HCT116 (cell line): ENCODE data around the gene ZFP36L2. TPM values are rescaled to one million over a fixed set of nuclear protein-coding genes. Genes with fewer than 3 reads are reported as not detected.

Source experiments
- ATAC-seq: fragments of 200-7000 bp; cut with Tn5 transposase; 2 replicates; pipeline ENCODE4 v1.9.1; 2020; ENCODE audit warnings: mild to moderate bottlenecking, moderate library complexity
- BruUV-seq: library from RNA; stranded (reverse); fragments of 400-500 nt; replicated peaks from 2 replicates; lab custom pipeline; 2021; lab: Mats Ljungman, UMichigan
- CTCF ChIA-PET: fragments of 300-600 bp; sonication (Branson Sonifier 250); formaldehyde crosslinking; loops from one replicate; lab custom pipeline; 2021; ENCODE audit warnings: antibody characterized with exemption; lab: Charles Lee
- POLR2A ChIA-PET: fragments of 300-600, 350-600 bp; sonication (Branson Sonifier 250); formaldehyde crosslinking; loops from one replicate; lab custom pipeline; 2021; ENCODE audit warnings: antibody characterized with exemption; lab: Charles Lee
- RAD21 ChIA-PET, 2 experiments: fragments of 300-600 bp; sonication (Branson Sonifier 250); formaldehyde crosslinking; loops; one replicate each; lab custom pipeline; 2023; ENCODE audit warnings: low total read pairs in 2 of 2; ENCODE audit not compliant: uncharacterized antibody in 2 of 2, unreplicated experiment in 2 of 2, low non-redundant PET in 1 of 2; lab: Charles Lee
- DNase-seq: peaks from one replicate; pipeline ENCODE4 v3.0.0-alpha.2; 2010; ENCODE audit warnings: low read depth, low spot score
- H2AFZ ChIP-seq: fragments of 200-600 bp; shearing (Covaris generic), sonication (generic); 2 replicates; pipeline ENCODE4 v1.6.1; 2017; ENCODE audit warnings: low read depth, mixed run types, mixed read lengths, antibody characterized with exemption, low read length; ENCODE audit not compliant: poor library complexity, severe bottlenecking
- H3K27ac ChIP-seq: 2 replicates; pipeline ENCODE4 v1.5.1; 2012; ENCODE audit warnings: low read depth, low read length
- H3K27me3 ChIP-seq: fragments of 200-600 bp; sonication (generic); 2 replicates; pipeline ENCODE4 v1.6.1; 2016; ENCODE audit warnings: mixed run types, low read length, mixed read lengths; ENCODE audit not compliant: insufficient read depth
- H3K36me3 ChIP-seq, 2 experiments: fragments of 200-500 bp in 1 of 2; fragments of 200-600 bp in 1 of 2; sonication (Bioruptor generic) in 1 of 2; sonication (generic) in 1 of 2; 2 replicates each; pipeline versions ENCODE4 v1.5.1 to v1.6.1; 2014 to 2016; ENCODE audit warnings: low read length in 2 of 2, inconsistent platforms in 1 of 2, mixed read lengths in 1 of 2, mixed run types in 1 of 2; ENCODE audit not compliant: insufficient read depth in 2 of 2, control insufficient read depth in 1 of 2
- H3K4me1 ChIP-seq, 2 experiments: fragments of 200-600 bp in 1 of 2; sonication (generic) in 1 of 2; 2 replicates each; pipeline versions ENCODE4 v1.5.1 to v1.6.1; 2012 to 2017; ENCODE audit warnings: low read length in 2 of 2, inconsistent platforms in 1 of 2, mild to moderate bottlenecking in 1 of 2, mixed read lengths in 1 of 2, mixed run types in 1 of 2, moderate library complexity in 1 of 2; ENCODE audit not compliant: insufficient read depth in 2 of 2, control insufficient read depth in 1 of 2
- H3K4me2 ChIP-seq: fragments of 200-600 bp; sonication (generic); 2 replicates; pipeline ENCODE4 v1.6.1; 2017; ENCODE audit warnings: mixed run types, low read length, mixed read lengths
- H3K4me3 ChIP-seq, 2 experiments: fragments of 200-600 bp in 1 of 2; sonication (generic) in 1 of 2; replicated peaks in 1 of 2; 2 replicates each; pipeline ENCODE4 v1.5.1; 2011 to 2016; ENCODE audit warnings: low read length in 2 of 2, control low read depth in 1 of 2, low read depth in 1 of 2, mild to moderate bottlenecking in 1 of 2, mixed read lengths in 1 of 2, mixed run types in 1 of 2
- H3K79me2 ChIP-seq: fragments of 200-600 bp; sonication (generic); 2 replicates; pipeline ENCODE4 v1.6.1; 2017; ENCODE audit warnings: mild to moderate bottlenecking, mixed run types, low read length, moderate library complexity, mixed read lengths; ENCODE audit not compliant: insufficient read depth
- H3K9ac ChIP-seq: fragments of 200-600 bp; sonication (generic); 2 replicates; pipeline ENCODE4 v1.6.1; 2016; ENCODE audit warnings: low read length, mixed read lengths
- H3K9me2 ChIP-seq: fragments of 200-600 bp; sonication (generic), shearing (Covaris generic); 2 replicates; pipeline ENCODE4 v1.6.1; 2017; ENCODE audit warnings: mixed run types, mild to moderate bottlenecking, moderate library complexity; ENCODE audit not compliant: insufficient read depth
- H3K9me3 ChIP-seq, 2 experiments: fragments of 200-500 bp in 1 of 2; fragments of 200-600 bp in 1 of 2; sonication (Bioruptor generic) in 1 of 2; sonication (generic) in 1 of 2; 2 replicates each; pipeline ENCODE4 v1.6.1; 2014 to 2017; ENCODE audit warnings: low read length in 2 of 2, mixed read lengths in 2 of 2, inconsistent platforms in 1 of 2, low read depth in 1 of 2, mild to moderate bottlenecking in 1 of 2, mixed run types in 1 of 2, moderate library complexity in 1 of 2; ENCODE audit not compliant: control insufficient read depth in 1 of 2, insufficient read depth in 1 of 2
- H4K20me1 ChIP-seq: fragments of 200-600 bp; sonication (generic), shearing (Covaris generic); 2 replicates; pipeline ENCODE4 v1.6.1; 2017; ENCODE audit warnings: mixed run types, mild to moderate bottlenecking, moderate library complexity; ENCODE audit not compliant: insufficient read depth
- CBX3 ChIP-seq: IDR thresholded peaks from 2 replicates; pipeline ENCODE4 v1.6.1; 2012; ENCODE audit warnings: low read depth
- ELF1 ChIP-seq: IDR thresholded peaks from 2 replicates; pipeline ENCODE4 v1.6.1; 2012; ENCODE audit warnings: low read depth, borderline replicate concordance
- EZH2 ChIP-seq: fragments of 200-600 bp; sonication (generic); IDR thresholded peaks from 2 replicates; pipeline ENCODE4 v1.6.1; 2017; ENCODE audit warnings: antibody characterized with exemption, mixed run types
- EZH2phosphoT487 ChIP-seq: fragments of 200-600 bp; IDR thresholded peaks from 2 replicates; pipeline ENCODE4 v1.6.1; 2018; ENCODE audit warnings: antibody characterized with exemption, borderline replicate concordance
- FOSL1 ChIP-seq: IDR thresholded peaks from 2 replicates; pipeline ENCODE4 v1.6.1; 2012; ENCODE audit warnings: low read depth
- POLR2AphosphoS5 ChIP-seq: IDR thresholded peaks from 2 replicates; pipeline ENCODE4 v1.6.1; 2011; ENCODE audit warnings: mild to moderate bottlenecking, low read depth, low read length, moderate library complexity
- RAD21 ChIP-seq: IDR thresholded peaks from 2 replicates; pipeline ENCODE4 v1.6.1; 2012; ENCODE audit warnings: low read depth, mild to moderate bottlenecking
- REST ChIP-seq: IDR thresholded peaks from 2 replicates; pipeline ENCODE4 v1.6.1; 2012; ENCODE audit warnings: low read depth
- TCF7L2 ChIP-seq: IDR thresholded peaks from 2 replicates; pipeline ENCODE4 v1.7.0; 2011; ENCODE audit warnings: borderline replicate concordance, inconsistent platforms; ENCODE audit not compliant: insufficient read depth, insufficient read length; ENCODE audit errors: extremely low read depth
- YY1 ChIP-seq: IDR thresholded peaks from 2 replicates; pipeline ENCODE4 v1.6.1; 2011; ENCODE audit warnings: low read length, low read depth, moderate library complexity, mild to moderate bottlenecking; ENCODE audit not compliant: insufficient replicate concordance; ENCODE audit errors: extremely low read depth
- ZNF274 ChIP-seq: fragments of 200-500 bp; sonication (Bioruptor generic); IDR thresholded peaks from 2 replicates; pipeline ENCODE4 v1.6.1; 2014; ENCODE audit warnings: mild to moderate bottlenecking, low read depth, low read length, inconsistent platforms
- intact Hi-C: fragments of 100-400 bp; cut with micrococcal nuclease; formaldehyde crosslinking; loops from 2 replicates; pipeline ENCODE4 v1.10.0; 2022
- total RNA-seq: library from RNA; stranded (reverse); gene quantifications from one replicate; pipeline ENCODE4 v1.2.1, GENCODE V29; 2021; ENCODE audit not compliant: unreplicated experiment
- TF ChIP-seq, protein P1 (sequence below): IDR thresholded peaks from 2 replicates; pipeline ENCODE4 v1.6.1; 2012
- TF ChIP-seq, protein P2 (sequence below): IDR thresholded peaks from 2 replicates; pipeline ENCODE4 v1.6.1; 2012
- TF ChIP-seq, protein P3 (sequence below): IDR thresholded peaks from 2 replicates; pipeline ENCODE4 v1.6.1; 2011; ENCODE audit warnings: mild to moderate bottlenecking, low read length, moderate library complexity; ENCODE audit not compliant: insufficient replicate concordance; ENCODE audit errors: extremely low read depth

ZFP36L2 gene
- total RNA-seq, 1 experiment from 2014 or later, result 30.3 TPM

DNA sequence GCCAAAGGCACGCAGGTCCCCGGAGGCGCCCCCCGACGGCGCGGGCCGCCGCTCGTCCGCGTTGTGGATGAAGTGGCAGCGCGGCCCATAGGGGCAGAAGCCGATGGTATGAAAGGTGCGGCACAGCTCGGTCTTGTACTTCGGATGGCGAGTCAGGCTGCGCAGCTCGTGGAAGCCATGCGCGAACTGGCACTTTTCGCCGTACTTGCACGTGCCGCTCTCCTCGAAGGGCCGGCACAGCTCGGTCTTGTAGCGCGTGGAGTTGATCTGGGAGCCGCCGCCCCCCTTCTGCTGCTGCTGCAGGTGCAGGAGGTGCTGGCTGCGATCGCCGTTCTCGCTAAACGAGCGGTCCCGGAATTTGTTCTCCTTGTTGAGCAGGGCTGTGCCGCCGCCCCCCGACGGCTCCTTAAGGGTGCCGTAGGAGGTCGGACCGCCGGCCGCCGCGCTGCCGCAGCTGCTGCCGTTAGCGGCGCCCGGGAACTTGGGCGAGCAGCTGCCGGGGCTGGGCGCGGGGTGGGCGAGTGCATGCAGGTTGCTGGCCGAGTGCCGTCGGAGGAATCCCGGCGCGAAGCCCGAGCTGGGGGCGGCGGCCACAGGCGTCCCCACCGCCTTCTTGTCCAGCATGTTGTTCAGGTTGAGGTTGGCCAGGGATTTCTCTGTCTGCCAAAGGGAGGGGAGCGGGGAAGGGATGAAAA is 1.2 kb downstream of the ZFP36L2 start (continued):
- TF ChIP-seq EZH2phosphoT487, result no peak

DNA sequence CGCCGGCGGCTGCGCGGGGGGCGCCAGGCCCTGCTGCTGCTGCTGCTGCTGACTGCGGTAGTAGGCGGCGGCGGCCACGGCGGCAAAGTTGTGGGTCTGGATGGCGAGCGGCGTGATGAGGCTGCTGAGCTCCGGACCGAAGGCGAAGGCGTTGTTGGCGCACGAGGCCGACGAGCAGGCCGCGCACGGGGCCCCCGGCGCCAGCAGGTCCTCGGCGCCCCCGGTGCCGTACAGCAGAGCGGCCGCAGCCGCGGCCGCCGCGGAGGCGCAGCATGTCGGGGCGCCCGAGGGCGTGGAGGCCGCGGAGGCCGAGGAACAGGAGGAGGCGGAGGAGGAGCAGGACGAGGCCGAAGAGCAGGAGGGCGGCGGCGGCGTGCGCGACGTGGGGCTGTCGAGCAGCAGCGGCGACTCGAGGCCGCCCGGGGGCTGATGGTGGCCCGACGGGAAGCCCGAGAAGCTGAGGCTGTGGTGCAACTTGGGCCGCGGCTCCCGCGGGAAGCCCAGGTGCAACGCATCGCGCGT is 1.8 kb downstream of the ZFP36L2 start:
- ChIA-PET POLR2A (interaction anchor here (0.7 kb wide), 1 partner anchor 272 kb away, joined by 3 read pairs; no protein-coding TSS in a partner anchor), CTCF (interaction anchor here (0.6 to 3.1 kb wide), 3 partner anchors 250 to 279 kb away, joined by 3 to 8 read pairs (median 4); no protein-coding TSS in a partner anchor), RAD21 (no interaction called here)
- no peaks in the 10 kb centered on the region for H3K9me3 ChIP-seq
- peaks cover 48% of the 10 kb centered on the region for H3K79me2 ChIP-seq
- intact Hi-C loops, result loop anchor here (5.0 kb wide), 3 partner anchors 47 to 318 kb away; no protein-coding TSS in a partner anchor
- H3K36me3 ChIP-seq, result peaks cover 10 to 12% of the 10 kb centered on the region in 2 experiments; a peak in 3 of 4 replicates
- BruUV-seq, result no TSS peak
- peak overlapping the region; percentile 96; the same call in 1 of the 2 replicates for H3K9ac ChIP-seq
- no peak for DNase-seq
- TF ChIP-seq ELF1, result no peak
- TF ChIP-seq REST, result no peak
- no peak for TF ChIP-seq YY1
- TF ChIP-seq, protein P1, sequence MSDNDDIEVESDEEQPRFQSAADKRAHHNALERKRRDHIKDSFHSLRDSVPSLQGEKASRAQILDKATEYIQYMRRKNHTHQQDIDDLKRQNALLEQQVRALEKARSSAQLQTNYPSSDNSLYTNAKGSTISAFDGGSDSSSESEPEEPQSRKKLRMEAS, result no peak
- TF ChIP-seq, protein P2, sequence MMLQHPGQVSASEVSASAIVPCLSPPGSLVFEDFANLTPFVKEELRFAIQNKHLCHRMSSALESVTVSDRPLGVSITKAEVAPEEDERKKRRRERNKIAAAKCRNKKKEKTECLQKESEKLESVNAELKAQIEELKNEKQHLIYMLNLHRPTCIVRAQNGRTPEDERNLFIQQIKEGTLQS, result no peak
- no peak for TF ChIP-seq RAD21
- TF ChIP-seq, protein P3, sequence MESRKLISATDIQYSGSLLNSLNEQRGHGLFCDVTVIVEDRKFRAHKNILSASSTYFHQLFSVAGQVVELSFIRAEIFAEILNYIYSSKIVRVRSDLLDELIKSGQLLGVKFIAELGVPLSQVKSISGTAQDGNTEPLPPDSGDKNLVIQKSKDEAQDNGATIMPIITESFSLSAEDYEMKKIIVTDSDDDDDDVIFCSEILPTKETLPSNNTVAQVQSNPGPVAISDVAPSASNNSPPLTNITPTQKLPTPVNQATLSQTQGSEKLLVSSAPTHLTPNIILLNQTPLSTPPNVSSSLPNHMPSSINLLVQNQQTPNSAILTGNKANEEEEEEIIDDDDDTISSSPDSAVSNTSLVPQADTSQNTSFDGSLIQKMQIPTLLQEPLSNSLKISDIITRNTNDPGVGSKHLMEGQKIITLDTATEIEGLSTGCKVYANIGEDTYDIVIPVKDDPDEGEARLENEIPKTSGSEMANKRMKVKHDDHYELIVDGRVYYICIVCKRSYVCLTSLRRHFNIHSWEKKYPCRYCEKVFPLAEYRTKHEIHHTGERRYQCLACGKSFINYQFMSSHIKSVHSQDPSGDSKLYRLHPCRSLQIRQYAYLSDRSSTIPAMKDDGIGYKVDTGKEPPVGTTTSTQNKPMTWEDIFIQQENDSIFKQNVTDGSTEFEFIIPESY, result no peak
- TF ChIP-seq CBX3, result no peak
- no peak for TF ChIP-seq POLR2AphosphoS5
- TF ChIP-seq ZNF274, result no peak
- no peak for TF ChIP-seq EZH2
- TF ChIP-seq FOSL1, result no peak
- TF ChIP-seq TCF7L2, result no peak
- H3K4me2 ChIP-seq, result peak overlapping the region; percentile 92
- H4K20me1 ChIP-seq, result no peaks in the 10 kb centered on the region
- H3K27me3 ChIP-seq, result no peaks in the 10 kb centered on the region
- no peak overlapping the region for H2AFZ ChIP-seq
- H3K9me2 ChIP-seq, result no peaks in the 10 kb centered on the region
- H3K4me1 ChIP-seq, result peaks cover 46 to 61% of the 10 kb centered on the region in 2 experiments
- peak overlapping the region in 1 of 2 experiments; percentile 84; a peak in 1 of 4 replicates for H3K4me3 ChIP-seq
- H3K27ac ChIP-seq, result peak overlapping the region; percentile 96
- ATAC-seq, result no peak
